Left renal pelvis (tissue), 4 donors: Measurements from ENCODE around the gene GPD1L. TPM values are rescaled to one million over a fixed set of nuclear protein-coding genes. Genes with fewer than 3 reads are reported as not detected.
"Not testable (repeated sequence)": the region's sequence is repeated elsewhere in the genome, so short reads cannot be mapped to it uniquely, and the experiment has no call there.

Experiments
- DNase-seq, 4 donors: peaks; one replicate each; pipeline ENCODE4 v3.0.0-alpha.2; 2013; ENCODE audit warnings: low read depth in 4 of 4, low spot score in 3 of 4
- polyA plus RNA-seq, 4 donors: library from polyadenylated mRNA; unstranded; fragments of 120-200 nt; gene quantifications; one replicate each; pipeline ENCODE4 v1.2.1, GENCODE V29; 2013; ENCODE audit not compliant: insufficient read length in 4 of 4

The GPD1L gene
- polyA plus RNA-seq, 4 donors = 21.1 to 25.1 (median 22.9) TPM

DNA sequence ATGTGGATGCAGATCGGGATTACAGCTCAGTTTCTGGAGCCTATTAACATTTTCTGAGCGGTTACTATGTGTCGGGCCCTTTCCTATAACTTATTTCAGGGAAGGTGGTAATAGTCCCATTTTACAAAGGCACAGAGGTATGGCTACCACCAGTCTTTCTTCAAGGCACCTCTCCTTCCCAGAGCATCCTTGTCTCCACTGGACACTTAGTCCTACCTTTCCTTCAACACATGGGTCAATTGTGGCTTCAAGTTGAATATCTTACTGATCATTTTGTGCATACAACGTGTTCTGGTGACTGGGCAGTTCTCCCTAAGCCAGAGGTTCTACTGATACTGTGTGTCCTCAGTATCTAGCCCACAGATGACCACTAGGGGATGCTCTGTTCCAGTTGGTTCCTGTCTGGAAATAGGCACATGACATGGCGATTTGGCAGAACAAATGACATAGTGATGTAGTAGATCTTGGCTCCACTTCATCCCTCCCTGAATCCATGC is 71.3 kb downstream of the GPD1L start:
- no peak for DNase-seq

DNA sequence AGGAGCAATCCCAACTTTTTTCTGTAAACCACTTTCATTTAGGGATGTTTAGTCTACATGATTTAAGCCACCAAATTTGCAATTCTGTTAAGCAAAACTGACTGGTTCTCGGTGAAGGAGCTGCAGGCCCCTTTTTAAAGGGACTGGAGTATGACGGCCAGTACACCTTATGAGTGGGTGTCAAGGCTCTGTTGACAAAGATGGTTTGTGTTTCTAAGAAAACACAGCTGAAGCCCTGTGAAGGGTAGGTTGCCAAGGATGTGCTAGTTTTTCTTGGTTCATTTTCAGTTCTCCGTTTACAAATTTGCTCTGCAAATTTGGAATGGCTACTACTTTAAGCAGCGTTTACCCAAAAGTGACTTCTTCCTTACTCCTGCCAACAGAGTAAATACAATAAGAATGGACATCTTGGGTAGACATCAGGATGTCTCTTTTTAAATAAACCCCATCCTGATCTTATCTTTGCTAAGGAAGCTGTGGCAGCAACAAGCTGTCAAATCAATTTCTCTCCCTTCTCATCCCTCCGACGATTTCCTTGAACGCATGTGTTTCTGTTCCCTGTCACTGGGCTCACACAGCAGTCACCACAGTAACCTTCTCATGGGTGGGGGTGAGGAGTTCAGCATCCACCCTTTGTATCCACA is 73.8 kb downstream of the GPD1L start:
- no peak for DNase-seq

DNA sequence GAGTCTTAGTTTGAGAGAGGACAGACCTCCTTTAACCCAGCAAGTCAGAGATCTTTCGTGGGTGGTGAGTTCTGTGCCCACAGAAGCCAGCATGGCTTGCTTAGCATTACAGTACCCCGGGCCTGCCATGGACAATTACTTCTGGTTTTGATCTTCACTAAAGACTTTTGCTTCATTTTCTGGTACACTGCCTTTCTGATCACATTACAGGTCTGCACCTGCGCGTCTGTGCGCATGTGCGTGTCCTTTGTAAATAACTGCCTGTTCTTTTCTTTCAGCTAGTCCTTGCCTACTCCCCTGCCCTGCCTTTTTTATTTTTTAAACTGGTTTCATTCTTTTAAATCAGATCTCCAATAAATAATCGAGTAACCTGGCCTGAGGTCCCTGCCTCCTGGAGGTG is 74.9 kb downstream of the GPD1L start:
- peak in 1 of 4 donors; percentile 67 for DNase-seq

DNA sequence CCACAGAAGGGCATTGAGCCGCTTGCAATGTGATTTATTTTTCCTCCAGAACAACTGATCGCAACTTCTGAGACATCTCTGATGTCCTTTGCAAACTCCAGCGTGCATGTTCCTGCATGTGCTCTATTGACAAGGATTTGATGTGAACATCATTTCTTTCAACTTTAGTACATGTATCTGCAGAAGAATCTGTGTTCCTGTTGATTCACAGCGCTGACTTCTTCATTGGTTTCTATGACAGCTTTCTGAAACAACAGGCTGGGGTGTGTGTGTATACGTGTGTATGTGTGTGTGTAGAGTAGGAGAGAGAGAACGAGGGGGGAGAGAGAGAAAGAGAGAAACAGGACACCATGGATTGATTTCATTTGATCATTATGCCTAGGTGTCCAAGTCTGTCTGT is 75.4 kb downstream of the GPD1L start:
- no peak for DNase-seq

DNA sequence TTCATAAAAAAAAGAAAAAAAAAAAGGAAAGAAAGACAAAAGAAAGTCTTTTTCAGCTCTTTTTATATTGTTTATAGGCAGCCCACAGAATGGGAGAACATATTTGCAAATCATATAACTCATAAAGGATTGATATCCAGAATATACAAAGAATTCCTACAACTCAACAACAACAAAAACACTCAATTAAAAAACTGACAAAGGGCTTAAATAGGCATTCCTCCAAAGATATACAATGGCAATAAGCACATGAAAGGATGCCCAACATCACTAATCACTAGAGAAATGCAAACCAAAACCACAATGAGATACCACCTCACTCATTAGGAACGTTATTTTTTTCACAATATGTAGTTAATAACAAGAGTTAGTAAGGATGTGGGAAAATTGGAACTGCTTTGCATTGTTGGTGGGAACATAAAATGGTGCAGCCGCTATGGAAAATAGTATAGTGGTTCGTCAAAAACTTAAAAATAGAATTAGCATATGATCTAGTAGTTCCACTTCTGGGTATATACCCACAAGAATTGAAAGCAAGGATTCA is 77.8 kb downstream of the GPD1L start:
- DNase-seq = no peak

DNA sequence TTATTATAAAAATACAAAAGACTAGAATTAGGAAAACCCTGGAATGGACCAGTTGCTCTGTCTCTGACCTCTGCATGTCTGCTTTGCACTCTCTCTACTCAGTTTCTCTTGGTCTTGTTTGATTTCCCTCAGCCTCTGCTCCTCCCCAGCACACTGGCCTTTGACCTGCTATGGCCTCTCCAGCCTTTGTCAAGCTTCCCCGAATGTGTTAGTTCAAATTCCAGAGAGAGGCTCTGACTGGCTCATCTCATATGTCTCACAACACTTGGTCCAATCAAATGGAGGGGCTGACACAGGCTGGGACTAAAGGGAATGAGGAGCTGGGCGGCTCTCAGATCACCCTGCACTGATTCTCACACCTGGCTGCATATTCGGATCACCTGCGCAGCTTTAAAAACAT is 79.7 kb downstream of the GPD1L start:
- DNase-seq = no peak

DNA sequence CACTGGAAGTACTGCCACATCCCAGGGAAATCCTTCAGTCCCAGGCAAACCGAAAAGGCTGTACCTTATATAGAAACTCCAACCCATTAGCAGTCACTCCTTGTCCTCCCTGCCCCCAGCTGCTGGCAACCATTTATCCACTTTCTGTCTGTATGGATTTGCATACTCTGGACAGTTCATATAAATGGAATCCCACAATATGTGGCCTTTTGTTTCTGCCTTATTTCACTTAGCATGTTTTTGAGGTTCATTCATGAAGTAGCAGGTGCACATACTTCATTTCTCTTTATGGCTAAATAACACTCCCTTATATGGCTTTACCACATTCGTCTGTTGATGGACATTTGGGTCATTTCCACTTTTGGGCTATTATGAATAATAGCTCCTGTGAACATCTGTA is 80.5 kb downstream of the GPD1L start:
- no peak for DNase-seq

DNA sequence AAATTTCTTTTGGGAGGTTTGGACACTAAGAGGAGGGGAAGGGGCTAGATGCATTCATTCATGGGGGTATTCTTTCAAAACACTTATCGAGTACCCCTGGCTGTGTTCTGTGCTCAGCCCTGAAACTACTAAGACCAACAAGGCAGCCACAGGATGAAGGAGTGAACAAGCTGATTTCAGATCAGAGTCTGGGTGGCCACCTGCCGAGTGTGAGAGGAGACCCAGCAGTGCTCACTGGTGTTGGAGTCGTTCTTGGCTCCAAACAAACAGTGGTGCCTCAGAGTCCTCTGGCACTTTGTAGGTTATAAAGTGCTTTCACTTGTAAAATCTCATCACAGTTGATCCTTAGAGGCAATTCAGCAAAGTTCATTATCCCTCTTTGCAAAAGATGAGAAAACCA is 83.3 kb downstream of the GPD1L start:
- no peak for DNase-seq

DNA sequence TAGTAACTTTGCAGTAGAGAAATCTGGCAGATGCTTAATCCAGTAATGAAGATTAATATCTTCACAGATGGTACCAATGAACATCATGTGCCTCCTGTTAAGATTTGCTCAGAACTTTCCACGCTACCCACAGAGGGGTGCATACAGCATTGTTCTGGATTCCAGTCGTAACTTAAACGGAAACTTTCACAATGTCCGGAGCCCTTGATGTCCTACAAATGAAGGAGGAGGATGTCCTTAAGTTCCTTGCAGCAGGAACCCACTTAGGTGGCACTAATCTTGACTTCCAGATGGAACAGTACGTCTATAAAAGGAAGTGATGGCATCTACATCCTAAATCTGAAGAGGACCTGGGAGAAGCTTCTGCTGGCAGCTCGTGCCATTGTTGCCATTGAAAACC is 84.1 kb downstream of the GPD1L start:
- not testable (repeated sequence) for DNase-seq

DNA sequence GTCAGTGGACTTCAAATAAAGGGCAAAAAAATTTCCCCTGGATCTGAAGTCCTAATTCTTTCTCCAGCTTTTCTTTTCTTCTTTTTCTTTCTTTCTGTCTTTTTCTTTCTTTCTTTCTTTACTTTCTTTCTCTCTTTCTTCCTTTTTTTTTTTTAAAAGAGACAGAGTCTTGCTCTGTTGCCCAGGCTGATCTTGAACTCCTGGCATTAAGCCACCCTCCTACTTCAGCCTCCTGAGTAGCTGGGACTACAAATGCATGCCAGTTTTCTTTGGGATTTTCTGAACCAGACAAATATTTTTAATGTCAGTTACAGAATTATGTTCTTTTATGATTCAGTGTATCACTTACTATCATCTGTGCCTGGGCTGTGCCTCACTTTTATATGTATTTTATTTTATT is 86.7 kb downstream of the GPD1L start:
- DNase-seq = no peak

DNA sequence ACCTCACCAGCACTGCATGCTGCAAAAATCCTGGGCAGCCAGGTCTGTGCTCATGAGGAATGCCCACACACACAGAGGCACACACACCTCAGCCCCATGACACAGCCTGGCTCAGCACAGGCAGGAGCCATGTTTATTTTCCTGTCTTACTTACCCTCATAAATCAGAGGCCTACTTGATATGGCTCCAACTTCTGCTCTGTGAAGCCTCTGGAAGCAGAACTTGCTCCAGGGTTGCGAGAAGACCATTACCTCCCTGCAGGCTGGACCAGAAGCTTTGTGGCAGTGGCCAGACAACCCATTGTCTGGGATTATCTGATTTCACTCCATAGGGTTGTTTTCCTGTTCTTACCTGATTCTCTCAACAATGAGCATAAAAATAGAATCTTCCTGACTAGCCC is 88.2 kb downstream of the GPD1L start:
- DNase-seq = no peak

DNA sequence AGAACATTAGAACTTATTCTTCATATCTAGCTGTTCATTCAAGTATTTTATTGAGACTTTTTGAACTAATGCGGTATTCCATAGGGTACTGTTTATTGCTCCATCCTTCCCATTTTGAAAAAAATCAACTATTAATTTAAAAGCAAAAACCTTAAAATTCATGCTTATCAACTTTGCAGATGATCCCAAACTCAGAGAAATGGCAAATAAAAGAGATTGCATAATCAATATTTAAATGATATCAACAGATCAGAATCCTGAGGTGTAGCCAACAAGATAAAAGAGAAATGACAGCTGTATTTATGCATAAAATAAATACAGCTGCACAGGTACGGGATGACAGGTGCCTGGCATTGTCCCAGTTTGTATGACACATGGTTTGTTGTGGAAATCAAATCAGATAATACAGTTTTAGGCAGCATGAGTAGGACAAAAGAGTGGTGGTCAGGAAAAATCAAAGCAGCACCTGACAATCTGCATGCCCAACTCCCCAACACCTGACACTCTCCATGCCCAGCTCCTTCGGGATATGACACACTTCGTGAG is 89.6 kb downstream of the GPD1L start:
- no peak for DNase-seq

DNA sequence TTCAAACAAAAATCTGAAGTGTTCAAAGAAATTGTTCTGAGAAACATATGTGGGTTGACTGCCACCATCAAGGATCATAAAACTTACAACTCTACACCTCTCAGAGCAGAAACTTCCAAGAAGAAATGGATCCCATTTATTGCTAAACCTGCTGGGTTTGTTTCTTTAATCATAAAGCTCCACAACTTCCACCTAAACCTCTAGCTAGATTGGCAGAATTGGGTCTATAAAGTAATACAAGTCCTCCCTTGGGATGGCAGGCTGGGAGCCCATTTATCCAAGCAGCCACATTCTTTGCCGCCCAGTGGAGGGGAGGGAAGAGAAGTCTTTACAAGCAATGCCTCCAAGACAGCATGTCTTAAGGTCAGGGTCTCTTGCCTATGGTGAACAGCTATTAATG is 91.6 kb downstream of the GPD1L start:
- DNase-seq = no peak

DNA sequence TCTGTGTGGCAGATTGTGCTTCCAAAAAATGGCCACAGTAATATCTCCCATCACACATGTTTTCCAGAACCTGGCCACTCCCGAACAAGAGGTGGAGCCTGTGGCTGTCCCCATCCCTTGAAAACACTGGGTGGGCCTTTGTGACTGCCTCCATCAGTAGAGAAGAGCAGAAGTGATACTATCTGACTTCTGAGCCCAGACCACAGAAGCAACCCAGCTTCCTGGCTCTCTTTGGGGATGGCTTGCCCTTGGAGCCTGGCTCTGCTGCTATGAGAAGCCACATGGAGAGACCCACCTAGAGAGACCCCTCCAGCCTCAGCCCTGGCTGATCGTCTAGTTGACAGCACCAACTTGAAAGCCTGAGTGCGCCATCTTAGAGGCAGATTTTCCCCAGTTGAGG is 92.3 kb downstream of the GPD1L start:
- no peak for DNase-seq

DNA sequence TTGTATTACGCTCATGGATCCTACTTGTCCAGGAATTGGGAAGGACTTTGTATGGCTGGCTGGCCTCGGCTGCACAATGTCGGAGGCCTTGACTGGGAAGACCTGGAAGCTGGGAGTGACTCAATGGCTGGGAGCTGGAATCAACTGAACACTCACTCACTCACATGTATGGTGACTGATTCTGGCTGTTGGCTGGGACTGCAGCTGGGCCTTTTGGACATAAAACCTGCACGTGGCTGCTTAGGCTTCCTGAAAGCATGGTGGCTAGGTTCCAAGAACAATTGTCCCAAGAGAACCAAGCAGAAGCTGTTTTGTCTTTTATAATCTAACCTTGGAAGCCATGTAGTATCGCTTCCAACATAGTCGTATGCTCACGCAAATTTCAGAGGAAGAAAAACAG is 94.1 kb downstream of the GPD1L start:
- no peak for DNase-seq

DNA sequence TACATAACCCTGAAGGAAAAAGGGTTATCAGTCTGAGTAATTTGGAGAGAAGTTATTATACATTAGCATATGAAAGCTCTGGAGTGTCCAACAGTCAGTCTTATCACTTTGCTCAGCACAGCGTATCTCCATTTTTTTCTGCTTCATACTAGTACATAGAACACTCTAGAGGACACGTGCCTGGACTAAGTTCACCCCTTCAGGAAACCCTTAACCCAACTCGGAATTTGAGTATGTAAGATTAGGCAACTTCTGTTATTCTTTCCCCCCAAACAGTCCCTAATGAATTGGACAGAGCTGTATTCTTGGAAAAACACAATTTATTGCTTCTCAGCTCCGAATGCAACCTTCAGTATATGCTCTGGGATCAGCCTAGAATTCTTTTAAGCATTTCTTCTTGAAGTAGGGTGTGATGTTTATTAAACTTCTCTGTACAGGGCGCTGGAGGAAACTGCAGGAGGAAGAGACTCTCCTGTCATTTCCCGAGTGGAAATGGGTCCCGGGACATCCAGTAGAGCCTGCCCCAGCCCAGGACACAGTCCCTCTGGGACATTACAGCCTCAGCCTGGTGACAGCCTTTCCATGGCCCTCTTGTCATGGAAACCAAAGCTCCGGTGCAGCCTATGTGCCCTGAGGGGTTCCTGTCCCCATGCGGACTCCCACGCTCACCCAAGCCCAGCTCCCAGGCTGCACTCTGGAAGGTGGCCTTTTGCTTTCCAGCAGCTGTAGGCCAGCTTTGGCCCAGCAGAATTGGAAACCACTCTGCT is 94.8 kb downstream of the GPD1L start:
- no peak for DNase-seq

DNA sequence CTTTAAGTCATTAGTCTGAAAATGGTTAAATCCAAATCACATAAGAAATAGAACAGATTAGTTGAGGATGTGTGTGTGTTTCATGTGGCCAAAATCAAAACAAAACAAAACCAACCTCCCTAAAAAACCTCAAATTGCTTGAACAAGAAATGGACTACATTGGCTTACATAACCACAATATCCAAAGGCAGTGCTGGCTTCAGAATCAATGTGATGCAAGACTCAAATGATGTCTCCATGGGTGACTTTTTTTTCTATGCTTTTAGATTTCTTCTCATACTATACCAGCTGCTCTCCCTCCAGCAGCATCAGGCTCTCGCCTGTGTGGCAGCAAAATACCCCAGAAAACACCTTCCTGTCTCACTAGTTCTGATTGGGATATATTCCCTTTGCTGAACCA is 96.1 kb downstream of the GPD1L start:
- no peak for DNase-seq

DNA sequence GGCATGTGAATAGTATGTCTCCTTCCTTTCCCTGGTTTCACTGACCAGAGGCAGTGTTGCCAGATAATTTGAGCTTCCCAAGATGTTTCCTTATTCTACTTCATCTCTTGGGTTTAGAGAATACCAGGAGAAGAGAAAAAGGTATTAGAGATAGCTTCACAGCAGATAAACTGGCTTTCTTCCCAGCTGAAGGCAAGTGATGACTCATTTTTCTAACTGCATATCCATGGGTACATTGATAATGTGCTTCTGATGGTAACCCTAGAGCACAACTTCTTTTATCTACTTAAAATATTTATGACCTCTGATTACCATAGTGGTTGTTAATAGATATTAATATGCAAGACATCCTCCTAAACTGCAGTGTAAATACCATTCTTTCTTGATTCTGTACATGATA is 97.4 kb downstream of the GPD1L start:
- DNase-seq = no peak

DNA sequence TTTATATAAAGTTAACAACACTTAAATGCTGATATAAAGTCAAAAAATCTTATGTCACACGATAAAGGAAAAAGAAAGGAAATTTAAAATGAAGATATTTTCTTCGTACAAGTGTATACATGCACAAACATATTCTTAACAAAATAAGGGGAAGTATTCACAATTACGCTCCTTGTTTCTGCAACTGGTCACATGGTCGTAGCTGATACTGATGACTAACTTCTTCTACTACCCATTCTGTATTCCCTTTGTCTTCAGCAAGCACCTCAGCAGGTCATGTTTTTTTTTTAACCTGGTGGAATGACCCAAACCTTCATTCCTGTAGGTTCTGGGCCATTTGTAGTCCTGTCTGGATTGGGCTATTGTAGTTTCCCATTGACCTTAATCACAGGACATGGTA is 102.0 kb downstream of the GPD1L start:
- DNase-seq = no peak

DNA sequence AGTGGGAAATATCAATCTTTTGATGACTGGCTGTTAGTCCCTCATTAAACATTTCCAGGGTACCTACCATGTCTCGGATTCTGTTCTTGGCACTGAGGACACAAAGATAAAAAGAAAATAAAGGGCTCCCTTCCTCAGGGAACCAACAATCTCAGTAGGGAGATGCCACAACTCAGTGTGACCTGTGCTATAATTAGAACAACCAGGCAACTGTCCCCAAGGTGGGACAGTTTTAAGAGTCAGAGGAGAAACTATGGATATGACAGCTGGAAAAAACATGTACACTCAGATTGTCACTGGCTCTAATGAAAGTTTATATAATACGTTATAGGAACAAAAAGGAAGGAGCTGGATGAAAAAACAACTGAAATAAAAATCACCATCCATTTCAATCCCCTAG is 108.8 kb downstream of the GPD1L start:
- DNase-seq = no peak

DNA sequence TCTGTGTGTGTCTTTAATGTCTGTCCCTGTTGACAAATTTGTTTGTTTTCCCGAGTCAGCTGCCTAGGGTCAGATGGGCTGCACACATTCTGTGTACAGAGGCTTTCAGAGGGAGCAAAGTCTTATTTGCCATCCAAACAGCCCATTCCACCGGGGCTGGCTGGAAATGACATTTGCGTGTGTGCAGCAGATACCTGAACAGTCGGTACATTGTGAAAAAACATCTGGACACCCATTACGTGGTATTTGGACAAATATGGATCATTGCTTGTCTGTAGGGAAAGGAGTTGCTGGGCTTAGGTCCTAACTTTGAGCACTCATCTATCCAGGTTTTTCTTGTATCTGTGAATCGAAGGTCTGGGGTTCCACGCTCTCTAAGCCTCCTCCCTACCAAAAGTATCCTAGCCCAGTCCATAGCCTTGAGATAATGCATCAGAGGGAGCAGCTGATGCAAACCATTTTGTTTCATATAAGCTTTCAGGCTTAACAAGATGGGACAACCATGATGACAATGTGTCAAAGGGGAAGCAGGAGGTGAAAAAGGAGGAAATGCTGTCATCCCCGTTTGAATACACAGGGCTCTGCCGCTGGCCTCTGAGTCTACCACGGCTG is 109.9 kb downstream of the GPD1L start:
- no peak for DNase-seq
